Osteoblast (primary cell): ENCODE results near the gene TCEAL2. TPM values are rescaled to one million over a fixed set of nuclear protein-coding genes. Genes with fewer than 3 reads are reported as not detected.

ENCODE experiments used
- DNase-seq: peaks from one replicate; pipeline ENCODE4 v3.0.0; 2011; ENCODE audit warnings: low spot score, mixed read lengths; ENCODE audit not compliant: insufficient read length; ENCODE audit errors: missing footprints
- H2AFZ ChIP-seq: 2 replicates; pipeline ENCODE4 v1.6.0; 2011; ENCODE audit warnings: mild to moderate bottlenecking, low read length
- H3K27ac ChIP-seq: 2 replicates; pipeline ENCODE4 v1.5.1; 2011; ENCODE audit warnings: mild to moderate bottlenecking, low read depth, low read length, moderate library complexity
- H3K27me3 ChIP-seq: 2 replicates; pipeline ENCODE4 v1.6.0; 2012; ENCODE audit warnings: mild to moderate bottlenecking, control low read depth, inconsistent platforms, low read length, moderate library complexity; ENCODE audit not compliant: insufficient read depth
- H3K36me3 ChIP-seq: 2 replicates; pipeline ENCODE4 v1.5.1; 2011; ENCODE audit warnings: mild to moderate bottlenecking, low read length, control low read depth, moderate library complexity; ENCODE audit not compliant: insufficient read depth
- H3K4me1 ChIP-seq: 2 replicates; pipeline ENCODE4 v1.5.1; 2011; ENCODE audit warnings: mild to moderate bottlenecking, low read length, control low read depth, moderate library complexity; ENCODE audit not compliant: insufficient read depth
- H3K4me2 ChIP-seq: 2 replicates; pipeline ENCODE4 v1.6.0; 2011; ENCODE audit warnings: mild to moderate bottlenecking, low read length; ENCODE audit not compliant: insufficient read depth
- H3K4me3 ChIP-seq: fragments of 200-600 bp; sonication (generic); 3 replicates; pipeline ENCODE4 v1.5.1; 2012; ENCODE audit warnings: mild to moderate bottlenecking, low read length, inconsistent platforms; ENCODE audit not compliant: insufficient read depth
- H3K79me2 ChIP-seq: 2 replicates; pipeline ENCODE4 v1.6.0; 2012; ENCODE audit warnings: mild to moderate bottlenecking, low read length, control low read depth, inconsistent platforms; ENCODE audit not compliant: insufficient read depth
- H3K9me3 ChIP-seq: 2 replicates; pipeline ENCODE4 v1.5.1; 2011; ENCODE audit warnings: low read depth, low read length, control low read depth
- H4K20me1 ChIP-seq: 2 replicates; pipeline ENCODE4 v1.6.0; 2012; ENCODE audit warnings: mild to moderate bottlenecking, low read length, control low read depth; ENCODE audit not compliant: insufficient read depth
- total RNA-seq: library from RNA; depleted of rRNA; stranded (reverse); fragments of >200 nt; gene quantifications from 2 replicates; pipeline ENCODE4 v1.2.3, GENCODE V29; 2012
- TF ChIP-seq, protein P1 (sequence below): IDR thresholded peaks from 2 replicates; pipeline ENCODE4 v1.5.1; 2011; ENCODE audit warnings: mild to moderate bottlenecking, low read depth, low read length, moderate library complexity; ENCODE audit errors: extremely low read depth

The TCEAL2 gene
- total RNA-seq, 1 donor = not detected

DNA sequence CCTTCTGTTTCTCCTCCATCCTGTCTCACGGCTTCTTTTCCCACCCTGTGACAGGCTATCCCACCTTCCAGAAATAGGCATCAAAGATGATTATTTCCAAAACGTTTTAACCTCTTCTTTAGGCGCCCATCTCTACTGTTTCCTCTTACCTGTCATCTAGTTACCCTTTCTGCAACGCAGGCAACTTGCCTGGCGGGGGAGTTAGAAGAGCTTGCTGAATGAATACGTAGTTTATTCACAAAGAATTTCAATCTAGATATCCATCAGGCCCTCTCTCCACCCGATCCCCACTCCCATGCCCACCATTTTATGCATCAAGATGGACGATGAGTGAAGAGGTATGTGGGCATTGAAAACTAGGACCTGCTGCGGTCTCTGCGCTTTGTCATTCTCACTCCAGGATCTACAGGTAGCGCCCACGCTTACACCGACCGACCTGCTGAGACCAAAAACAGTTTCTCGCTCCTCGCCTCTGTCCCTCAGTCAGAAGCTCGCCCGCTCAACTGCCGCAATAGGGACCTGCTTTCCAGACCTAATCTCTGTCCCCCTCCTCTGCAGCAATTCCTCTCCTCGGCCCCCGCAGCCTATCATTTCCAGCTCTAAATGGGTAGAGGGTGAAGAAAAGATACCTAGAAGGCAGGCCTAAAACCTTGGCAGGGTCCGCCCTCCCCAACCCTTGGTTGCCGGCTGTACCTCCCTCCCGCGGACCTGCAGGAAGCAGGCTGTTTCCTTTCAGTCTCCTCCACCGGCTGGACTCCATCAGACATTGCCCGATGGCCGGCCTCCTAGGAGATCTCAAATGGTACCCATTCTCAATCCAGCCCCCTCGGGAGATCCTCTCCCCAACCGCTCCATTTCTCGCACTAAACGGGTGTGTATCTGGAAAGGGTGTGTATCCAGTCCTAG is 29.7 kb downstream of the TCEAL2 start:
- DNase-seq = no peak
- Histone ChIP-seq H3K79me2 (no peaks in the 10 kb centered on the region), H3K36me3 (no peaks in the 10 kb centered on the region), H4K20me1 (no peaks in the 10 kb centered on the region), H3K4me1 (no peaks in the 10 kb centered on the region), H3K9me3 (no peaks in the 10 kb centered on the region), H3K27me3 (peaks cover 4% of the 10 kb centered on the region), H3K27ac (no peak overlapping the region), H2AFZ (peak overlapping the region; percentile 51), H3K4me3 (peak overlapping the region; percentile 43), H3K4me2 (peak overlapping the region; percentile 60)
- TF ChIP-seq, protein P1, sequence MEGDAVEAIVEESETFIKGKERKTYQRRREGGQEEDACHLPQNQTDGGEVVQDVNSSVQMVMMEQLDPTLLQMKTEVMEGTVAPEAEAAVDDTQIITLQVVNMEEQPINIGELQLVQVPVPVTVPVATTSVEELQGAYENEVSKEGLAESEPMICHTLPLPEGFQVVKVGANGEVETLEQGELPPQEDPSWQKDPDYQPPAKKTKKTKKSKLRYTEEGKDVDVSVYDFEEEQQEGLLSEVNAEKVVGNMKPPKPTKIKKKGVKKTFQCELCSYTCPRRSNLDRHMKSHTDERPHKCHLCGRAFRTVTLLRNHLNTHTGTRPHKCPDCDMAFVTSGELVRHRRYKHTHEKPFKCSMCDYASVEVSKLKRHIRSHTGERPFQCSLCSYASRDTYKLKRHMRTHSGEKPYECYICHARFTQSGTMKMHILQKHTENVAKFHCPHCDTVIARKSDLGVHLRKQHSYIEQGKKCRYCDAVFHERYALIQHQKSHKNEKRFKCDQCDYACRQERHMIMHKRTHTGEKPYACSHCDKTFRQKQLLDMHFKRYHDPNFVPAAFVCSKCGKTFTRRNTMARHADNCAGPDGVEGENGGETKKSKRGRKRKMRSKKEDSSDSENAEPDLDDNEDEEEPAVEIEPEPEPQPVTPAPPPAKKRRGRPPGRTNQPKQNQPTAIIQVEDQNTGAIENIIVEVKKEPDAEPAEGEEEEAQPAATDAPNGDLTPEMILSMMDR = no peak

DNA sequence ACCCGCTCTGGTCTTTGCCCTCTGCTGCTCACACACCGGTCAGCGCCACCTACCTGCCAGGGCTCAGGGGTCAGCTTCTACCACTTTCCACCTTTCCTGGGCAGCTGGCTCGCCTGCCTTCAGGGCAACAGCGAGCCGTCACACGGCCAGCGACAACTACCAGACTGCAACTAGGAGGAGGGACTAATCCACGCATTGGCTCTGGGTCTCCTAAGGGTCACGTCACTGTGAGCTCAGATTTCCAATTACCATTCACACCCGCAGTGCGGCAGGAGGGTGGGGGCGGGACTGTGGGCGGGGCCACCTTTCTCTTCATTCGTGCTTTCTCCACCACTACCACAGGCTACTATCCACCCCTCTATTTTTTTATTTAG is 30.3 kb downstream of the TCEAL2 start, which contains the start of gene BEX5:
Gene BEX5 (minus strand): TSS at position 172 of the 374 bp plus-strand sequence. CDS start 1,712 bp downstream, outside the sequence.
- TF ChIP-seq, protein P1 = no peak
- no peaks in the 10 kb centered on the region for H3K79me2 ChIP-seq
- H2AFZ ChIP-seq = peak within 1 kb of the TSS; percentile 51
- no peak within 1 kb of the TSS for H3K27ac ChIP-seq
- no peak for DNase-seq
- no peaks in the 10 kb centered on the region for H3K9me3 ChIP-seq
- H3K4me3 ChIP-seq = peak within 1 kb of the TSS; percentile 43
- peak within 1 kb of the TSS; percentile 60 for H3K4me2 ChIP-seq
- H3K4me1 ChIP-seq = no peaks in the 10 kb centered on the region
- H4K20me1 ChIP-seq = no peaks in the 10 kb centered on the region
- H3K36me3 ChIP-seq = no peaks in the 10 kb centered on the region
- H3K27me3 ChIP-seq = peaks cover 4% of the 10 kb centered on the region

Other genes starting within 250 kb of the TCEAL2 start
- 0.29 and 0.36 TPM in 2 replicates for gene ZMAT1, start 193.7 kb upstream of the TCEAL2 start, total RNA-seq
- not detected in 2 replicates for gene TCEAL6, start 16.8 kb downstream of the TCEAL2 start, total RNA-seq
- gene BEX5, start 30.3 kb downstream of the TCEAL2 start, total RNA-seq = not detected in 2 replicates
- gene TCP11X1, start 89.6 kb downstream of the TCEAL2 start, total RNA-seq = not detected in 2 replicates
- gene NXF2, start 121.5 kb downstream of the TCEAL2 start, total RNA-seq = not detected in 2 replicates